ENCODE data around the gene REG3G.

The REG3G gene

GRCh38 chr2:79025421-79025820 is at the start of gene REG3G:
REG3G (plus strand) TSS chr2:79025702; CDS start chr2:79026094, 392 bp downstream.
- Histone ChIP-seq H3K4me1 (ENCODE audit: insufficient read depth, low read length) (no peaks in the 10 kb centered on the region), H2AFZ (ENCODE audit: low read depth, low read length) (no peak within 1 kb of the TSS), H3K27me3 (ENCODE audit: insufficient read depth, low read length) (no peaks in the 10 kb centered on the region), H3K4me3 (ENCODE audit: low read length) (no peak within 1 kb of the TSS), H3K9me3 (ENCODE audit: low read length) (no peaks in the 10 kb centered on the region), H3K36me3 (ENCODE audit: insufficient read depth, low read length) (no peaks in the 10 kb centered on the region)

GRCh38 chr2:78977661-78978145 is 47.8 kb upstream of the REG3G start:
- Histone ChIP-seq H3K4me3 (ENCODE audit: low read length) (no peak overlapping the region), H3K4me1 (ENCODE audit: insufficient read depth, low read length) (no peaks in the 10 kb centered on the region), H3K36me3 (ENCODE audit: insufficient read depth, low read length) (no peaks in the 10 kb centered on the region)

GRCh38 chr2:78978340-78978739 is 47.2 kb upstream of the REG3G start:
- H3K36me3 ChIP-seq (ENCODE audit: insufficient read depth, low read length), result no peaks in the 10 kb centered on the region
- H3K27me3 ChIP-seq (ENCODE audit: insufficient read depth, low read length), result no peaks in the 10 kb centered on the region
- H3K4me3 ChIP-seq (ENCODE audit: low read length), result no peak overlapping the region

More at GRCh38 chr2:78977661-78978145, 47.8 kb upstream of the REG3G start:
- Histone ChIP-seq H3K9me3 (ENCODE audit: low read length) (no peaks in the 10 kb centered on the region), H2AFZ (ENCODE audit: low read depth, low read length) (no peak overlapping the region), H3K27me3 (ENCODE audit: insufficient read depth, low read length) (no peaks in the 10 kb centered on the region)

GRCh38 chr2:78979380-78980151 is 45.9 kb upstream of the REG3G start:
- no peaks in the 10 kb centered on the region for H3K36me3 ChIP-seq (ENCODE audit: insufficient read depth, low read length)
- no peak overlapping the region for H2AFZ ChIP-seq (ENCODE audit: low read depth, low read length)
- no peak overlapping the region for H3K4me3 ChIP-seq (ENCODE audit: low read length)
- no peaks in the 10 kb centered on the region for H3K9me3 ChIP-seq (ENCODE audit: low read length)
- no peaks in the 10 kb centered on the region for H3K27me3 ChIP-seq (ENCODE audit: insufficient read depth, low read length)
- no peaks in the 10 kb centered on the region for H3K4me1 ChIP-seq (ENCODE audit: insufficient read depth, low read length)

More at GRCh38 chr2:78978340-78978739, 47.2 kb upstream of the REG3G start:
- H3K4me1 ChIP-seq (ENCODE audit: insufficient read depth, low read length), result no peaks in the 10 kb centered on the region
- H2AFZ ChIP-seq (ENCODE audit: low read depth, low read length), result no peak overlapping the region
- H3K9me3 ChIP-seq (ENCODE audit: low read length), result no peaks in the 10 kb centered on the region

GRCh38 chr2:78980152-78980465 is 45.4 kb upstream of the REG3G start:
- Histone ChIP-seq H2AFZ (ENCODE audit: low read depth, low read length) (no peak overlapping the region), H3K36me3 (ENCODE audit: insufficient read depth, low read length) (no peaks in the 10 kb centered on the region), H3K4me1 (ENCODE audit: insufficient read depth, low read length) (no peaks in the 10 kb centered on the region), H3K27me3 (ENCODE audit: insufficient read depth, low read length) (no peaks in the 10 kb centered on the region), H3K4me3 (ENCODE audit: low read length) (no peak overlapping the region), H3K9me3 (ENCODE audit: low read length) (no peaks in the 10 kb centered on the region)

- no peak overlapping the region for H2AFZ ChIP-seq (ENCODE audit: low read depth, low read length)
- H3K9me3 ChIP-seq (ENCODE audit: low read length), result no peaks in the 10 kb centered on the region
- H3K36me3 ChIP-seq (ENCODE audit: insufficient read depth, low read length), result no peaks in the 10 kb centered on the region
- H3K4me3 ChIP-seq (ENCODE audit: low read length), result no peak overlapping the region
- H3K27me3 ChIP-seq (ENCODE audit: insufficient read depth, low read length), result no peaks in the 10 kb centered on the region
- H3K4me1 ChIP-seq (ENCODE audit: insufficient read depth, low read length), result no peaks in the 10 kb centered on the region
Measured at GRCh38 chr2:78980871-78981270, 44.6 kb upstream of the REG3G start.

GRCh38 chr2:78982638-78983330 is 42.7 kb upstream of the REG3G start:
- H3K4me3 ChIP-seq (ENCODE audit: low read length), result no peak overlapping the region
- no peaks in the 10 kb centered on the region for H3K9me3 ChIP-seq (ENCODE audit: low read length)
- H3K36me3 ChIP-seq (ENCODE audit: insufficient read depth, low read length), result no peaks in the 10 kb centered on the region
- H3K27me3 ChIP-seq (ENCODE audit: insufficient read depth, low read length), result no peaks in the 10 kb centered on the region
- H3K4me1 ChIP-seq (ENCODE audit: insufficient read depth, low read length), result no peaks in the 10 kb centered on the region
- no peak overlapping the region for H2AFZ ChIP-seq (ENCODE audit: low read depth, low read length)

GRCh38 chr2:78984386-78984785 is 41.1 kb upstream of the REG3G start:
- Histone ChIP-seq H3K27me3 (ENCODE audit: insufficient read depth, low read length) (no peaks in the 10 kb centered on the region), H3K4me3 (ENCODE audit: low read length) (no peak overlapping the region), H3K9me3 (ENCODE audit: low read length) (no peaks in the 10 kb centered on the region), H3K4me1 (ENCODE audit: insufficient read depth, low read length) (no peaks in the 10 kb centered on the region), H3K36me3 (ENCODE audit: insufficient read depth, low read length) (no peaks in the 10 kb centered on the region), H2AFZ (ENCODE audit: low read depth, low read length) (no peak overlapping the region)

GRCh38 chr2:78985558-78985957 is 39.9 kb upstream of the REG3G start:
- H3K4me1 ChIP-seq (ENCODE audit: insufficient read depth, low read length), result no peaks in the 10 kb centered on the region
- H3K9me3 ChIP-seq (ENCODE audit: low read length), result no peaks in the 10 kb centered on the region
- no peak overlapping the region for H2AFZ ChIP-seq (ENCODE audit: low read depth, low read length)
- no peaks in the 10 kb centered on the region for H3K27me3 ChIP-seq (ENCODE audit: insufficient read depth, low read length)
- H3K36me3 ChIP-seq (ENCODE audit: insufficient read depth, low read length), result no peaks in the 10 kb centered on the region
- no peak overlapping the region for H3K4me3 ChIP-seq (ENCODE audit: low read length)

GRCh38 chr2:78989051-78989450 is 36.5 kb upstream of the REG3G start:
- Histone ChIP-seq H3K4me1 (ENCODE audit: insufficient read depth, low read length) (no peaks in the 10 kb centered on the region), H3K36me3 (ENCODE audit: insufficient read depth, low read length) (no peaks in the 10 kb centered on the region), H2AFZ (ENCODE audit: low read depth, low read length) (no peak overlapping the region), H3K4me3 (ENCODE audit: low read length) (no peak overlapping the region), H3K9me3 (ENCODE audit: low read length) (no peaks in the 10 kb centered on the region), H3K27me3 (ENCODE audit: insufficient read depth, low read length) (peaks cover 20% of the 10 kb centered on the region)

GRCh38 chr2:78992451-78992806 is 33.1 kb upstream of the REG3G start:
- peaks cover 30% of the 10 kb centered on the region for H3K27me3 ChIP-seq (ENCODE audit: insufficient read depth, low read length)
- no peak overlapping the region for H2AFZ ChIP-seq (ENCODE audit: low read depth, low read length)
- no peaks in the 10 kb centered on the region for H3K9me3 ChIP-seq (ENCODE audit: low read length)
- H3K4me3 ChIP-seq (ENCODE audit: low read length), result no peak overlapping the region
- H3K4me1 ChIP-seq (ENCODE audit: insufficient read depth, low read length), result no peaks in the 10 kb centered on the region
- H3K36me3 ChIP-seq (ENCODE audit: insufficient read depth, low read length), result no peaks in the 10 kb centered on the region

GRCh38 chr2:78992807-78993517 is 32.5 kb upstream of the REG3G start:
- H3K4me3 ChIP-seq (ENCODE audit: low read length), result no peak overlapping the region
- H3K27me3 ChIP-seq (ENCODE audit: insufficient read depth, low read length), result peaks cover 30% of the 10 kb centered on the region
- H2AFZ ChIP-seq (ENCODE audit: low read depth, low read length), result no peak overlapping the region
- H3K36me3 ChIP-seq (ENCODE audit: insufficient read depth, low read length), result no peaks in the 10 kb centered on the region
- no peaks in the 10 kb centered on the region for H3K9me3 ChIP-seq (ENCODE audit: low read length)
- no peaks in the 10 kb centered on the region for H3K4me1 ChIP-seq (ENCODE audit: insufficient read depth, low read length)

- peaks cover 30% of the 10 kb centered on the region for H3K27me3 ChIP-seq (ENCODE audit: insufficient read depth, low read length)
- no peaks in the 10 kb centered on the region for H3K9me3 ChIP-seq (ENCODE audit: low read length)
- no peaks in the 10 kb centered on the region for H3K36me3 ChIP-seq (ENCODE audit: insufficient read depth, low read length)
- H2AFZ ChIP-seq (ENCODE audit: low read depth, low read length), result no peak overlapping the region
- no peak overlapping the region for H3K4me3 ChIP-seq (ENCODE audit: low read length)
- H3K4me1 ChIP-seq (ENCODE audit: insufficient read depth, low read length), result no peaks in the 10 kb centered on the region
Measured at GRCh38 chr2:78993518-78994148, 31.9 kb upstream of the REG3G start.

Measured in neuron (in vitro differentiated cells).